Stimulated activated effector memory CD8-positive, alpha-beta T cell treated with anti-CD3 and anti-CD28 coated beads, Interleukin-12 subunit alpha, Interleukin-12 subunit beta, amount 100 ng/mL, for 72 hours (primary cell): Measurements from ENCODE around the gene MYH14.
"Not testable (repeated sequence)": the region's sequence is repeated elsewhere in the genome, so short reads cannot be mapped to it uniquely, and the experiment has no call there.

Experiments used
- ATAC-seq: fragments of 150-1000 bp; cut with Tn5 transposase; 2 replicates; pipeline ENCODE4 v1.10.0; 2021
- DNase-seq, 2 donors: peaks; one replicate each; pipeline ENCODE4 v3.0.0; 2021 to 2022; ENCODE audit warnings: low spot score in 2 of 2
- H3K27ac Mint-ChIP-seq: one replicate; pipeline ENCODE4 v1.8.0; 2022; ENCODE audit warnings: mild to moderate bottlenecking, mixed read lengths
- H3K36me3 Mint-ChIP-seq: one replicate; pipeline ENCODE4 v1.8.0; 2022; ENCODE audit warnings: mild to moderate bottlenecking, mixed read lengths
- H3K4me1 Mint-ChIP-seq: one replicate; pipeline ENCODE4 v1.8.0; 2022; ENCODE audit warnings: mixed read lengths
- H3K4me3 Mint-ChIP-seq: one replicate; pipeline ENCODE4 v1.8.0; 2022; ENCODE audit warnings: mild to moderate bottlenecking, mixed read lengths
- H3K9me3 Mint-ChIP-seq: one replicate; pipeline ENCODE4 v1.8.0; 2022; ENCODE audit warnings: mixed read lengths

The MYH14 gene

GRCh38 chr19:50349277-50350057, 146.0 kb downstream of the MYH14 start:
- Mint-ChIP-seq H3K4me1 (peaks cover 11% of the 10 kb centered on the region), H3K4me3 (no peak overlapping the region)

DNA sequence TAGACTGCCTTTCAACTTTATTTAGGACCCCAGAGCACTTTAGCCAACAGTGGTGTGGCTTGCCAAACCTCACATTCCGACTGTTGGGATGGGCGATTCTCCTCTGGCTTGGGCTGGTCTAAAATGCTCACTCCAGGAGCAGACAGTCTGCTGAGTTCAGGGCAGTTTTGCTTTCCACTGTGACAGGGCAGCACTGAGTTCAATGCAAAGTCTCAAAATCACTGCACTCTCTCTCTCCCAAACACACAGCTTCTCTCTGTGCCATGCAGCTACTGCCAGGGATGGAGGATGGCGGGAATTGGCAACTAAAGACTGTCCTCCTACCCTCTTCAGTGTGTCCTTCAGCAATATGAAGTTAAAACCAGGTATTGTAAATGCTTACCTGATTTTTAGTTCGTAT, 148.8 kb downstream of the MYH14 start:
- DNase-seq (no peak), ATAC-seq (no peak)
- peaks cover 10% of the 10 kb centered on the region for H3K4me1 Mint-ChIP-seq
- H3K4me3 Mint-ChIP-seq = no peak overlapping the region
- H3K27ac Mint-ChIP-seq = no peak overlapping the region
- H3K9me3 Mint-ChIP-seq = no peaks in the 10 kb centered on the region
- peaks cover under 1% of the 10 kb centered on the region for H3K36me3 Mint-ChIP-seq

More at GRCh38 chr19:50349277-50350057, 146.0 kb downstream of the MYH14 start:
- ATAC-seq (no peak), DNase-seq (no peak)
- peaks cover 4% of the 10 kb centered on the region for H3K9me3 Mint-ChIP-seq
- H3K27ac Mint-ChIP-seq = no peak overlapping the region
- H3K36me3 Mint-ChIP-seq = no peaks in the 10 kb centered on the region

GRCh38 chr19:50353487-50353880, 150.1 kb downstream of the MYH14 start:
- H3K9me3 Mint-ChIP-seq, ATAC-seq, DNase-seq, H3K27ac Mint-ChIP-seq, H3K4me3 Mint-ChIP-seq: not testable (repeated sequence)
- H3K4me1 Mint-ChIP-seq = peaks cover 15% of the 10 kb centered on the region
- H3K36me3 Mint-ChIP-seq = peaks cover 13% of the 10 kb centered on the region

DNA sequence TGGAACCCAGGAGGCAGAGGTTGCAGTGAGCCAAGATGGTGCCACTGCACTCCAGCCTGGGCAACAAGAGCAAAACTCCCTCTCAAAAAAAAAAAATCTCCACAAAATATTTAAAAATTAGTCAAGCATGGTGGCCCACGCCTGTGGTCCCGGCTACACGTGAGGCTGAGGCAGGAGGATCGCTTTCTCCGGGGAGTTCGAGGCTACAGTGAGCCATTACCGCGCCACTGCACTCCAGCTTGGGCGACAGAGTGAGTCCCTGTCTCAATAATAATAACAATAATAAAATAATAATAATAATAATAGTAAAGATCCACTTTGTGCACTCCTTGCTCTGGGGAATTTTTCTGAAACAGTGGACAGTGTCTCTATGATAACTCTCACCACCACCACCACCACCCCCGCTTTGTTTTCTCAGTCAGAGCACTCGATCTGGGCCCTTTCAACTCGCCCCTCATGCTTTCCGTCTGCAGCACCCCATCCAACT, 153.3 kb downstream of the MYH14 start:
- Mint-ChIP-seq H3K36me3 (peaks cover 45% of the 10 kb centered on the region), H3K27ac (peak overlapping the region; percentile 94), H3K9me3 (peaks cover 2% of the 10 kb centered on the region), H3K4me3 (peak overlapping the region; percentile 69), H3K4me1 (peaks cover 47% of the 10 kb centered on the region)
- no peak for DNase-seq
- ATAC-seq = no peak

DNA sequence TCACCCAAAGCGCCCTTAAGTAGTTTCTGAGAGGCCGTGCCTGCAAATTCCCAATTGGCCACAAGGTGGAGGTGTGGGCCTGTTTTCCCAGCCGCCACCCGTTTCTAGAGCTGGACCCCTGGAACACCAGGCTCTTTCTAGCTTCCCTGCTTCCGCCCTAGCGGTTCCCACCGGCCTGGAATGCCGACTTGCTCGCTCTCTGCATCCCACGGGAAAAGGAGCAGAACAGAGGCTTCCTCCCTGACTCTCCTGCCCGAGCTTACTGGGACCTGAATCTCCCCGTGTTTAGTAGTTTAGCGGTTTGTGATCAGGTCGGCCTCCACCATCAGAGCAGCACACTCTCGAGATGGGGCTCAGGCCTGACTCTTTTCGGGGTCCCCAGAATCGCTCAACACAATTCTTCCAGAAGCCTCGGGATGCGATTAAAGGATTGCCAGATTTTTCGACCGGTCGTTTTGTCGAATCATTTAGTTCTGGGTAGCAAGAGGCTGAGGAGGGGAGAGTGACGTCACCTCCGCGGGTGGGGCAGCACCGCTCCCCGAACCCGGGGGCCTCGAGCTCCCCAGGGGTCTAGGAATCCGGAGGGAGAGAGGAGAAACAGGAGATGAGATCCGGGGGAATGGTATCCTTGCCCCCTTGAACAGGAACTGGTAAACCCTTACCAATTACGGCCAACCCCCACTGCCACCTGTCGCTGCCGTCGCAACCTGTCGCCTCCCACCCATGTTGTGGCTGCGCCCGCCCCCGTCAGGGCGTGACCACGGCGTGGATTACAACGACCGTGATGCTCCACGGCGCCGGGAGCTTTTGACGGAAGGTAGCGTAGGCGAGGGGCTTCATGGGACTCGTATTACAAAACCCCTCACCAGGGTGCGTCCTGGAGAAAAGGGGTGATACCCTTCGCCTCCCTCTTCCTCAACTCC, 154.0 kb downstream of the MYH14 start:
- peak overlapping the region; percentile 69 for H3K4me3 Mint-ChIP-seq
- peaks cover 54% of the 10 kb centered on the region for H3K4me1 Mint-ChIP-seq
- peak; percentile 83 for ATAC-seq
- peaks cover 51% of the 10 kb centered on the region for H3K36me3 Mint-ChIP-seq
- peak; percentile 82 to 94 for DNase-seq
- H3K9me3 Mint-ChIP-seq = peaks cover 2% of the 10 kb centered on the region
- peak overlapping the region; percentile 94 for H3K27ac Mint-ChIP-seq

DNA sequence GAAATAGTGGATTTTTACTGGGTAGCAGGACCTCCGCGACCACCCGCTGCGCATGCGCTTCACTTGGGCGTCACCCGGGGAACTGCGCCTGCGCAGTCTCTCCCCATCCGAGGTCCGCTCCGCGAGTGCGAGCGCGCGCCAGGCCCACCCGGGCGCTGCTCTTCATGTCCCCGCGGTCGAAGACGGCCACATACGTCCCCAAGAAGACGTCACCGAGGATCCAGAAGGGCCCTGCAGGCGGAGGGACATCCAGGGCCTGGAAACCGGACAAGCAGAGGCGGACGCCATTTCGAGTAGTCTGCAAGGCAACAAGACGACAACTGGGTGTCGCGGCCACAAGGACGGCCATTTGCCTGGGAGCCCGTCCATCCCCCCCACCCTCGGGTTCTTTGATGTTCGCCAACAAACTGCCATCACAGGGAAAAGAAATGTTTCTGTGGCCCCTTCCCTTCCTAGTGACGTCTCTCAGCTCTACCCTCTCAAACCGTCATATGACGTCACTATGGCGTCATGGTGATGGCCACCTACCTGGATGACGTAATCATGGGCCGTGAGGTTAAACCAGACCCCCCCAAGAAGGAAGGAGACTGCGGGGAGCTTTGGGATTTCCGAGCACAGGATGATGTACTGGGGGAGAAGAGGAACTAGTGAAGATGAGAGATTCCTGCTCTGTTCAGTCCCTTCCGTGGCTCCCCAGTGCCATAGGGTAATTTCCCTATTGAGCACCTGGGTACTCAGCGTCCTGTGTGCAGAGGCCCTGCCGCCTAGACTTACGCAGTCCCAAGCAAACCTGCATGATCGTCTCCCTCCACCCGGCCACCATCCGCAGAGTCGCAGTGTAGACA, 155.3 kb downstream of the MYH14 start:
- Mint-ChIP-seq H3K36me3 (peaks cover 58% of the 10 kb centered on the region), H3K27ac (peak overlapping the region; percentile 94), H3K4me1 (peaks cover 67% of the 10 kb centered on the region), H3K4me3 (peak overlapping the region; percentile 69), H3K9me3 (peaks cover 2% of the 10 kb centered on the region)
- peak; percentile 17 for ATAC-seq
- peak; percentile 71 to 89 for DNase-seq

DNA sequence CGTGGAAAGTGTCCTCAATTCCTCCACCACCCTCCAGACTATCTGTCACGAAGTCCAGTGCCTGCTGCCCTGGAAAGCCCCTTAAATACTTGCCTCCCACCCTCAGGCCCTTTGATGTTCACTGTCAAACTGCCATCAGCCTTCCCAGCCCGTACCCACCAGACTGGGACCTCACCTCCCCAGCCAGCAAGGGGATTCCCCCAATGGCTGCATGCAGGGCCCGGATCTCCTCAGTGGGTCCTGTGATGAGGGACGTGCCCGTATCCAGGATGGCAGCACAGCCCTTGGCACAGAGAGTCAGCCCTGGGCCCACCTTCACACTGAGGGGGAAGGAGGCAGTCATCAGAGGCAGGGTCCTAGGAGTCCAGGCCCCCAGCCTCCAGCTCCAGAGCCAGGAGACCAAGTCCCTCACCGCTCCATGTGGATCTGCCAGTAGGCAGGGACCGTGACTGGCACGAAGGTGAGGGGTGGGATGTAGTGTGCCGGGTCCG, 156.0 kb downstream of the MYH14 start:
- H3K4me1 Mint-ChIP-seq = peaks cover 71% of the 10 kb centered on the region
- peak overlapping the region; percentile 94 for H3K27ac Mint-ChIP-seq
- ATAC-seq (no peak), DNase-seq (no peak)
- peak overlapping the region; percentile 69 for H3K4me3 Mint-ChIP-seq
- peaks cover 2% of the 10 kb centered on the region for H3K9me3 Mint-ChIP-seq
- H3K36me3 Mint-ChIP-seq = peaks cover 64% of the 10 kb centered on the region
